T-helper 22 cell (primary cell): Measurements from ENCODE around the gene POLD1.
"Not testable (repeated sequence)": the region's sequence is repeated elsewhere in the genome, so short reads cannot be mapped to it uniquely, and the experiment has no call there.

ENCODE experiments used
- DNase-seq: peaks from one replicate; pipeline ENCODE4 v3.0.0-alpha.2; 2020; ENCODE audit warnings: low read depth

Gene POLD1

GRCh38 chr19:50435627-50436026 is 51.5 kb downstream of the POLD1 start:
- no peak for DNase-seq

- DNase-seq, result no peak
Measured at GRCh38 chr19:50437862-50438449, 53.8 kb downstream of the POLD1 start.

- DNase-seq, result not testable (repeated sequence)
Measured at GRCh38 chr19:50439130-50439529, 55.0 kb downstream of the POLD1 start.

DNA sequence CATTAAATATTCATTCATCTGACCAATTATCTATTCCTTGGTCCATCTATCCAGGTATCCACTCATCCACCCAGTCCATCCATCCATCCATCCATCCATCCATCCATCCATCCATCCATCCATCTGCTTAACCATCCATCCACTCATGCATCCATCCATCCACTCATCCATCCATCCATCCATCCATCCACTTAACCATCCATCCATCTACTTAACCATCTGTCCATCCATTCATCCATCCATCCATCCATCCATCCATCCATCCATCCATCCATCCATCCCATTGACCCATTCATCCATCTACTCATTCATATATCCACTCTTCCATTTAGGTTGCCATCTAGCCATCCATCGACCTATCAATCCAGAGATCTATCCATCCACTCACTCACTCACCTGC is 59.9 kb downstream of the POLD1 start:
- no peak for DNase-seq

GRCh38 chr19:50447053-50447452 is 62.9 kb downstream of the POLD1 start:
- DNase-seq, result no peak

DNA sequence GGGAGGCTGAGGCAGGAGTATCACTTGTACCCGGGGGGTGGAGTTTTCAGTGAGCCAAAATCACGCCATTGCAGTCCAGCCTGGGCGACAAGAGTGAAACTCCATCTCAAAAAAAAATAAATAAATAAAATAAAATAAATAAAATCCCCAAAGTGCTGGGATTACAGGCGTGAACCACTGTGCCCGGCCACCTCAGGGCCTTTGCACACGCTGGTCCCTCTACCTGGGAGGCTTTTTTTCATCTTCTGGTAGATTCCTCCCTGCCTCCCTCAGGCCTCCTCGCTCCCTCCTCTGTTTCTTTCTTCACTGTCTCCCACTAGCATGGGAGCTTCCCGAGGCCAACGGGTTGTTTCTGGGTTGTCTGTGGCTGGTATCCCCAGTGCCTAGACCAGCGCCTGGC is 63.6 kb downstream of the POLD1 start:
- DNase-seq, result no peak

GRCh38 chr19:50449236-50449899 is 65.2 kb downstream of the POLD1 start:
- no peak for DNase-seq

- no peak for DNase-seq
Measured at GRCh38 chr19:50450369-50451222, 66.4 kb downstream of the POLD1 start.

DNA sequence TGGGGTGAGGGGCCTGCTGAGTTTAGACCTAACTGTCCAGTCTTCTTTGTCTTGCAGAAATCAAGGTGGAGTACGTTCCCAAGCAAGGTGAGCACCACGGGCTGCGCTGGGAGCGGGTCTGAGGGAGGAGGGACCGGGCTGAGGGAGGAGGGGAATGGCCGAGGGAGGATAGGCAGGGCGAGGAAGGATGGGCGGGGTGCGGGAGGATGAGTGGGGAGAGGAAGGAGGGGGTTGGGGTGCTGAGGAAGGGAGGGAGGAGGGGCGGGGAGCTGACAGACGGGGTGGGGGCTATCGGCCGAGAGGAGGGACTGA is 67.0 kb downstream of the POLD1 start:
- no peak for DNase-seq

DNA sequence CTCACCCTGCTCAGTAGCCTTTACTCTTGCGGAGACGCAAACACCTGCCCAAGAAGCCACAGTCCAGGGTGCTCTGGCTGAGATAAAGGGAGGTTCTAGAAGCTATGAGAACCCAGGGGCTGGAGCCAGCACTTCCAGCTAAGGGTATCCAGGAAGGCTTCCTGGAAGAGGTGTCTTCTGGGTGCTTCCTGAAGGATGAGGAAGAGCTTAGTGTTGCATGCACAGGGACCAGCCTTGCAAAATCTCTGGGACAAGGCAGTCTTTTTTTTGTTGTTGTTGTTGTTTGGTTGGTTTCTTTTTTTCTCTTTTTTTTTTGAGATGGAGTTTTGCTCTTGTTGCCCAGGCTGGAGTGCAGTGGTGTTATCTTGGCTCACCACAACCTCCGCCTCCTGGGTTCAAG is 69.1 kb downstream of the POLD1 start:
- no peak for DNase-seq

DNA sequence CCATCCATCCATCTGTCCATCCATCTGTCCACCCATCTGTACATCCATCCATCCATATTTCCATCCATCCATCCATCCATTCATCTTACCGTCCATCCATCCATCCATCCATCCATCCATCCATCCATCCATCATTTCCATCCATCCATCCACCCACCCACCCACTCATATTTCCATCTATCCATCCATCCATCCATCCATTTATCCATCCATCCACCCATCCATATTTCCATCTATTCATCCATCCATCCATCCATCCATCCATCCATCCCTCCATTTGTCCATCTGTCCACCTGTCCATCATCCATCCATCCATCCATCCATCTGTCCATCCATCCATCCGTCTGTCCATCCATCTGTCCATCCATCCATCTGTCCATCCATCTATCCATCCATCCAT is 71.8 kb downstream of the POLD1 start:
- no peak for DNase-seq

DNA sequence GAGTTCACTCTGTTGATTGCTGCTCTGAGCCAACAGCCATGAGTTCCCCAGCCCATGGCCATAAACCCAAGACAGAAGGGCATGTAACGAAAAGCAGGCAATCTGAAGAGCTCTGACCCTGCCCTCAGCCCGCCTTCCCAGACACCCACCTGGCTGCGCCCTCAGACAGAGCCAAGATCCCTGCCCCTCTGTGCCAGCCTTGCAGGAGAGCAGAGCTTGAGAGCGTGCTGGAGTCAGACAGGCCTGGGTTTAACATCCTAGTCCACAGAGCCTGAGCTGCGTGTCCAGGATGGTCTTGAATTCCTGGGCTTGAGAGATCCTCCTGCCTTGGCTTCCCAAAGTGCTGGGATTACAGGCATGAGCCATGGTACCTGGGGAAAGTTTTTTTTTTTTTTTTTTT is 73.2 kb downstream of the POLD1 start:
- DNase-seq, result no peak

DNA sequence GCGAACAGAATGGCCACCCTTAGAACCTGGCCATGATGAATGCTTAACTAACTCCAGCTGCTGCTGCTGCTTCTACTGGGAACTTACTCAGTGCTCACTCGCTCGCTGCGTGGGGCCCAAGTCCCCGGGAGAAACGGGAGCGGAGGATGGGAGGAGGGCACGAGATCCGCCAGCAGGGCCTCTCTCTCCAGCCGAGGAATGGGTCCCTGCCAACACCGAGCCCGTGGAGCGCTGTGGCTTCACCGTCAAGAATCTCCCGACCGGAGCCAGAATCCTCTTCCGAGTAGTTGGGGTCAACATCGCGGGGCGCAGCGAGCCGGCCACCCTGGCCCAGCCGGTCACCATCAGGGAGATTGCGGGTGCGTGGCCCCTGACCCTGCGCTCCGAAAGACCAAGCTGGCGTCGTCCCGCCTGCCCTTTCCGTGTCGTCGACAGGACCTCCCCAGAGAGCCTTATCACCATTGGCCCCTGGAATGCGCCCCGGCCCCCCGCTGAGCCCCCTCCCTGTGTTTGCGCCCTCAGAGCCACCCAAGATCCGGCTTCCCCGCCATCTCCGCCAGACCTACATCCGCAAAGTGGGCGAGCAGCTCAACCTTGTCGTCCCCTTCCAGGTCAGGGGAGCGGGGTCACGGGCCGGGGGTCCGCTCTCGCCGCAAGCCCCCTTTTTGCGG is 74.4 kb downstream of the POLD1 start:
- no peak for DNase-seq

DNA sequence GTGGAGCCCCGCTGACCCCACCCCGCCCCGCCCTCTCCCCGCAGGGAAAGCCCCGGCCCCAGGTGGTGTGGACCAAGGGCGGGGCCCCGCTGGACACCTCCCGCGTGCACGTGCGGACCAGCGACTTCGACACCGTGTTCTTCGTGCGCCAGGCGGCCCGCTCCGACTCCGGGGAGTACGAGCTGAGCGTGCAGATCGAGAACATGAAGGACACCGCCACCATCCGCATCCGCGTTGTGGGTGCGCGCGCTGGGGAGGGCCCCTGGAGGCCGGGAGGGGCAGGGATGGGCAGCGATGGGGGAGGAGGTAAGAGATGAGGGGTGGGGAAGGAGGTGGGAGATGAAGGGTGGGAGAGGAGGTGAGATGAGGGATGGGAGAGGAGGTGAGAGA is 74.9 kb downstream of the POLD1 start:
- DNase-seq, result no peak

GRCh38 chr19:50459638-50460037 is 75.5 kb downstream of the POLD1 start:
- DNase-seq, result no peak

DNA sequence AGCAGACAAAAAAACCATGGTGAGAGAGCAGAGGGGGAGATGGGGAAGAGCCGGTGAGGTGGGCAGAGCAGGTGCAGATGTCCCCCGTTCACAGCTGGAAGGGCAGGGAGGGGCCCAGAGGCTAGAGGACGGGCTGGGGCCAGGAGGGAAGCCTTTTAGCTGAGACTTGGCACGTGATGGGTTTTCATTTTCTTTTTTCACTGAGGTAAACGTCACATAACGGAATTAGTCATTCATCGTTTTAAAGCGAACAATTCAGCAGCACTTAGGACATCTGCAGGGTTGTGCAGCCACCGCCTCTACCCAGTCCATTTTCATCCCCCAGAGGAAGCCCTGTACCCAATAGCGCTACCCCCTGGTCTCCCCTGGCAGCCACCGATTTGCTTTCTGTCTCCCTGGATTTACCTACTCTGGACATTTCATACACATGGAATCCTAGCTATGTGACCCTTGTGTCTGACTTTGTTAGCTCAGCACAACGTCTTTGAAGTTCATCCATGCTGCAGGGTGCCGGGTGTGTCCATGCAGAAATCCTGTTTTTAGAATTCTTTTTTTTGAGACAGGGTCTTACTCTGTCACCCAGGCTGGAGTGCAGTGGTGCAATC is 76.1 kb downstream of the POLD1 start:
- DNase-seq, result no peak

DNA sequence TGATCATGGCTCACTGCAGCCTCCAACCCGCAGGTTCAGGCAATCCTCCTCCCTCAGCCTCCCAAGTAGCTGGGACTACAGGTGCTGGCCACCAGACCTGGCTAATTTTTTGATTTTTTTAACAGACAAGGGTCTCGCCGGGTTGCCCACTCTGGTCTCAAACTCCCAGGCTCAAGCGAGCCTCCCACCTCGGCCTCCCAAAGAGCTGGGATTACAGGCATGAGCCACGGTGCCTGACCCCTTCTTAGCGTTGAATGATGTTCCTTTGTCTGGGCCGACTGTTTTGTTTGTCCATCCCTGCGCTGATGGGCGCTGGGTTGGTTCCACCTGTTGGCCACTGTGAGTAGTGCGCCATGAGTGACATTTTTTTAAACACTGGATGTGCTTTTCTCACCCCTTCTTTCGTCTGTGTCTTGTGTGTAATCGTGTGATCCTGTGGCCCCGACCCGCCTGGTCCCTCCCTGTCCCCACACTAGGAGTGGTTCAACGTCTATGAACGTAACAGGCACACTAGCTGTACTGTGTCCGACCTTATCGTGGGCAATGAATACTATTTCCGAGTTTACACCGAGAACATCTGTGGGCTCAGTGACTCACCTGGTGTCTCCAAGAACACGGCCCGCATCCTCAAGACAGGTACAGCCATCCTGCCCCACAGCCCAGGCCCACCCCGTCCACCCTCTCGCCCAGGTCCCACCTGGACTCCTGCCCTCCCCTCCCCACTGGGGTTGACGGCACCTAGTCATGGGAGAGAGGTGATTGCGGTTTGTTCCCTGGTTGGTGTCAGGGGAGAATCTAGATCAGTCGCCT is 77.1 kb downstream of the POLD1 start:
- DNase-seq, result no peak

DNA sequence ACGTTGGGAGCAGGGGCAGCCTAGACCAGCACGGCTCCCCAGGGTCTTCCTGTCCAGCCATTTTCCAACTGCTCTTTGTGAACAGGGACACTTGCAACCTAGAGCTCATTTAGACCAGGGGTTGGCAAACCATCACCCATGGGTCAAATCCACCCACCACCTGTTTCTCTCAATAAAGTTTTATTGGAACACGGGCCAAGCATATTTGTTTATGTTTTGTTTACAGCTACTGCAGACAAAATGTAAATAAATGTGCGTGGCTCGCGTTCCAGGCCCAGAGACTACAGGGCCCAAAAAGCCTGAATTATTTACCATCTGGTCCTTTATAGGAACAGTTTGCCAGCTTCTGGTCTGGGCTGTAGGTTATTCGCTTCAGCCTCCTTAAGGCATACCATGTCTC is 78.8 kb downstream of the POLD1 start:
- DNase-seq, result no peak

GRCh38 chr19:50464348-50464747 is 80.2 kb downstream of the POLD1 start:
- no peak for DNase-seq

DNA sequence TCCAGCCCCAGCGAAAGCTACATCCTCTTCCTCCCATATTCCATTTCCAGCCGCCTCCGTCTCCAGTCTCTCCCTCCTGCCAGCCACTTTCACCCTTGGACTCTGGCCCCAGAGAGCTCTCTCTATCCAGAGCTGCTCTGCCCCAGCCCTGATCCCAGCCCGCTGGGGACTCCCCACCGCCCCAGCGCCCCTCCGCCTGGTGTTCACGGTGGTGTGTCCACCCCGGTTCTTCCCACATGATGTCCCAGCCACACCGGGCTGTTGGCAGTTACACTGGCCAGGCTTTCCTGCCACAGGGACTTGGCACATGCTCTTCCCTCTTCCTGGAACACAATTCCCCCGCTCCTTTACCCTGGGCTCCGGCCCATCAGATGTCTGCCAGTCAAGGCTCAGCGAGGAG is 80.9 kb downstream of the POLD1 start:
- DNase-seq, result no peak

GRCh38 chr19:50465986-50466705 is 82.0 kb downstream of the POLD1 start:
- DNase-seq, result no peak
